ENCODE data around the gene KCNIP4.

Gene KCNIP4

GRCh38 chr4:20724915-20725314, 1223.7 kb downstream of the KCNIP4 start:
- Histone ChIP-seq H3K4me3 (ENCODE audit: low read depth, low read length) (no peak overlapping the region), H3K27ac (ENCODE audit: low read depth, low read length) (no peak overlapping the region), H3K36me3 (ENCODE audit: control insufficient read depth, insufficient read depth, low read length) (peaks cover 63% of the 10 kb centered on the region), H3K4me1 (ENCODE audit: control insufficient read depth, insufficient read depth, low read length) (peaks cover 2% of the 10 kb centered on the region; the same call in 1 of the 2 replicates), H3K9me3 (ENCODE audit: control insufficient read depth, insufficient read depth, low read depth, low read length) (peaks cover 21% of the 10 kb centered on the region), H3K27me3 (ENCODE audit: control insufficient read depth, insufficient read depth, low read length) (no peaks in the 10 kb centered on the region), H3K9ac (ENCODE audit: low read length) (no peak overlapping the region)

- H3K27me3 ChIP-seq (ENCODE audit: control insufficient read depth, insufficient read depth, low read length), result no peaks in the 10 kb centered on the region
- H3K4me3 ChIP-seq (ENCODE audit: low read depth, low read length), result no peak overlapping the region
- peaks cover 58% of the 10 kb centered on the region for H3K36me3 ChIP-seq (ENCODE audit: control insufficient read depth, insufficient read depth, low read length)
- H3K9ac ChIP-seq (ENCODE audit: low read length), result no peak overlapping the region
- peaks cover 2% of the 10 kb centered on the region; the same call in 1 of the 2 replicates for H3K4me1 ChIP-seq (ENCODE audit: control insufficient read depth, insufficient read depth, low read length)
- H3K9me3 ChIP-seq (ENCODE audit: control insufficient read depth, insufficient read depth, low read depth, low read length), result peaks cover 21% of the 10 kb centered on the region
- H3K27ac ChIP-seq (ENCODE audit: low read depth, low read length), result no peak overlapping the region
Observed at GRCh38 chr4:20723463-20723862, 1225.1 kb downstream of the KCNIP4 start.

- Histone ChIP-seq H3K4me3 (ENCODE audit: low read depth, low read length) (no peak overlapping the region), H3K27me3 (ENCODE audit: control insufficient read depth, insufficient read depth, low read length) (no peaks in the 10 kb centered on the region), H3K9me3 (ENCODE audit: control insufficient read depth, insufficient read depth, low read depth, low read length) (peaks cover 21% of the 10 kb centered on the region), H3K4me1 (ENCODE audit: control insufficient read depth, insufficient read depth, low read length) (peaks cover 2% of the 10 kb centered on the region; the same call in 1 of the 2 replicates), H3K27ac (ENCODE audit: low read depth, low read length) (no peak overlapping the region), H3K9ac (ENCODE audit: low read length) (no peak overlapping the region), H3K36me3 (ENCODE audit: control insufficient read depth, insufficient read depth, low read length) (peaks cover 57% of the 10 kb centered on the region)
Observed at GRCh38 chr4:20723019-20723418, 1225.6 kb downstream of the KCNIP4 start.

GRCh38 chr4:20711335-20711734, 1237.2 kb downstream of the KCNIP4 start:
- peaks cover 44% of the 10 kb centered on the region for H3K36me3 ChIP-seq (ENCODE audit: control insufficient read depth, insufficient read depth, low read length)
- no peaks in the 10 kb centered on the region for H3K4me1 ChIP-seq (ENCODE audit: control insufficient read depth, insufficient read depth, low read length)
- H3K9ac ChIP-seq (ENCODE audit: low read length), result no peak overlapping the region
- no peak overlapping the region for H3K27ac ChIP-seq (ENCODE audit: low read depth, low read length)
- H3K4me3 ChIP-seq (ENCODE audit: low read depth, low read length), result no peak overlapping the region
- H3K9me3 ChIP-seq (ENCODE audit: control insufficient read depth, insufficient read depth, low read depth, low read length), result no peaks in the 10 kb centered on the region
- no peaks in the 10 kb centered on the region for H3K27me3 ChIP-seq (ENCODE audit: control insufficient read depth, insufficient read depth, low read length)

GRCh38 chr4:20700007-20700761, 1248.4 kb downstream of the KCNIP4 start, which contains the start of gene PACRGL:
Gene PACRGL (plus strand): TSS chr4:20700458. CDS start chr4:20704482, 4,024 bp downstream.
- Histone ChIP-seq H3K36me3 (ENCODE audit: control insufficient read depth, insufficient read depth, low read length) (peaks cover 8% of the 10 kb centered on the region), H3K9me3 (ENCODE audit: control insufficient read depth, insufficient read depth, low read depth, low read length) (no peaks in the 10 kb centered on the region), H3K27me3 (ENCODE audit: control insufficient read depth, insufficient read depth, low read length) (no peaks in the 10 kb centered on the region), H3K9ac (ENCODE audit: low read length) (peak within 1 kb of the TSS; percentile 86), H3K4me1 (ENCODE audit: control insufficient read depth, insufficient read depth, low read length) (no peaks in the 10 kb centered on the region), H3K27ac (ENCODE audit: low read depth, low read length) (0 out of 2 replicates have a peak within 1 kb of the TSS, but pooled peaks have one; percentile 44), H3K4me3 (ENCODE audit: low read depth, low read length) (peak within 1 kb of the TSS; percentile 96)

GRCh38 chr4:20698820-20699219, 1249.8 kb downstream of the KCNIP4 start:
- Histone ChIP-seq H3K36me3 (ENCODE audit: control insufficient read depth, insufficient read depth, low read length) (no peaks in the 10 kb centered on the region), H3K27ac (ENCODE audit: low read depth, low read length) (no peak overlapping the region), H3K27me3 (ENCODE audit: control insufficient read depth, insufficient read depth, low read length) (no peaks in the 10 kb centered on the region)

GRCh38 chr4:20698382-20698781, 1250.2 kb downstream of the KCNIP4 start:
- no peaks in the 10 kb centered on the region for H3K4me1 ChIP-seq (ENCODE audit: control insufficient read depth, insufficient read depth, low read length)
- no peaks in the 10 kb centered on the region for H3K36me3 ChIP-seq (ENCODE audit: control insufficient read depth, insufficient read depth, low read length)
- no peak overlapping the region for H3K27ac ChIP-seq (ENCODE audit: low read depth, low read length)
- H3K9me3 ChIP-seq (ENCODE audit: control insufficient read depth, insufficient read depth, low read depth, low read length), result no peaks in the 10 kb centered on the region
- no peak overlapping the region for H3K4me3 ChIP-seq (ENCODE audit: low read depth, low read length)
- no peaks in the 10 kb centered on the region for H3K27me3 ChIP-seq (ENCODE audit: control insufficient read depth, insufficient read depth, low read length)
- H3K9ac ChIP-seq (ENCODE audit: low read length), result no peak overlapping the region

More at GRCh38 chr4:20698820-20699219, 1249.8 kb downstream of the KCNIP4 start:
- no peaks in the 10 kb centered on the region for H3K4me1 ChIP-seq (ENCODE audit: control insufficient read depth, insufficient read depth, low read length)
- no peaks in the 10 kb centered on the region for H3K9me3 ChIP-seq (ENCODE audit: control insufficient read depth, insufficient read depth, low read depth, low read length)
- no peak overlapping the region for H3K9ac ChIP-seq (ENCODE audit: low read length)
- no peak overlapping the region for H3K4me3 ChIP-seq (ENCODE audit: low read depth, low read length)

GRCh38 chr4:20696815-20697214, 1251.8 kb downstream of the KCNIP4 start:
- Histone ChIP-seq H3K27me3 (ENCODE audit: control insufficient read depth, insufficient read depth, low read length) (no peaks in the 10 kb centered on the region), H3K27ac (ENCODE audit: low read depth, low read length) (no peak overlapping the region), H3K36me3 (ENCODE audit: control insufficient read depth, insufficient read depth, low read length) (no peaks in the 10 kb centered on the region), H3K4me1 (ENCODE audit: control insufficient read depth, insufficient read depth, low read length) (no peaks in the 10 kb centered on the region), H3K9ac (ENCODE audit: low read length) (no peak overlapping the region), H3K9me3 (ENCODE audit: control insufficient read depth, insufficient read depth, low read depth, low read length) (no peaks in the 10 kb centered on the region), H3K4me3 (ENCODE audit: low read depth, low read length) (no peak overlapping the region)

GRCh38 chr4:20687864-20688263, 1260.7 kb downstream of the KCNIP4 start:
- no peaks in the 10 kb centered on the region for H3K36me3 ChIP-seq (ENCODE audit: control insufficient read depth, insufficient read depth, low read length)
- no peaks in the 10 kb centered on the region for H3K27me3 ChIP-seq (ENCODE audit: control insufficient read depth, insufficient read depth, low read length)
- peaks cover 4% of the 10 kb centered on the region; the same call in 1 of the 2 replicates for H3K4me1 ChIP-seq (ENCODE audit: control insufficient read depth, insufficient read depth, low read length)
- H3K27ac ChIP-seq (ENCODE audit: low read depth, low read length), result no peak overlapping the region
- H3K4me3 ChIP-seq (ENCODE audit: low read depth, low read length), result no peak overlapping the region
- H3K9me3 ChIP-seq (ENCODE audit: control insufficient read depth, insufficient read depth, low read depth, low read length), result no peaks in the 10 kb centered on the region
- no peak overlapping the region for H3K9ac ChIP-seq (ENCODE audit: low read length)

GRCh38 chr4:20684852-20685763, 1263.5 kb downstream of the KCNIP4 start:
- Histone ChIP-seq H3K27ac (ENCODE audit: low read depth, low read length) (no peak overlapping the region), H3K9ac (ENCODE audit: low read length) (no peak overlapping the region), H3K4me1 (ENCODE audit: control insufficient read depth, insufficient read depth, low read length) (peaks cover 4% of the 10 kb centered on the region; the same call in 1 of the 2 replicates), H3K27me3 (ENCODE audit: control insufficient read depth, insufficient read depth, low read length) (no peaks in the 10 kb centered on the region), H3K4me3 (ENCODE audit: low read depth, low read length) (no peak overlapping the region), H3K9me3 (ENCODE audit: control insufficient read depth, insufficient read depth, low read depth, low read length) (no peaks in the 10 kb centered on the region), H3K36me3 (ENCODE audit: control insufficient read depth, insufficient read depth, low read length) (no peaks in the 10 kb centered on the region)

- Histone ChIP-seq H3K27me3 (ENCODE audit: control insufficient read depth, insufficient read depth, low read length) (no peaks in the 10 kb centered on the region), H3K9me3 (ENCODE audit: control insufficient read depth, insufficient read depth, low read depth, low read length) (no peaks in the 10 kb centered on the region), H3K9ac (ENCODE audit: low read length) (no peak overlapping the region), H3K36me3 (ENCODE audit: control insufficient read depth, insufficient read depth, low read length) (no peaks in the 10 kb centered on the region), H3K4me3 (ENCODE audit: low read depth, low read length) (no peak overlapping the region), H3K27ac (ENCODE audit: low read depth, low read length) (no peak overlapping the region), H3K4me1 (ENCODE audit: control insufficient read depth, insufficient read depth, low read length) (peaks cover 4% of the 10 kb centered on the region; the same call in 1 of the 2 replicates)
Observed at GRCh38 chr4:20683766-20684165, 1264.8 kb downstream of the KCNIP4 start.
